K562 (cell line): Measurements from ENCODE around the gene CPA2.
"Not testable (repeated sequence)": the region's sequence is repeated elsewhere in the genome, so short reads cannot be mapped to it uniquely, and the experiment has no call there.

Source experiments
- ARHGAP35 ChIP-seq: fragments of 450-650 bp; IDR thresholded peaks from 2 replicates; pipeline ENCODE4 v1.6.1; 2018; ENCODE audit not compliant: partially characterized antibody
- KLF16 ChIP-seq: IDR thresholded peaks from 2 replicates; pipeline ENCODE4 v1.6.1; 2016; ENCODE audit warnings: antibody characterized with exemption
- MAZ ChIP-seq, 2 experiments: fragments of 450-650 bp in 1 of 2; sonication (generic) in 1 of 2; formaldehyde crosslinking; IDR thresholded peaks in 1 of 2; conservative IDR thresholded peaks in 1 of 2; 2 replicates each; pipeline versions ENCODE4 v1.4.0 to v1.5.0; 2020; ENCODE audit warnings: mild to moderate bottlenecking in 1 of 2, missing genetic modification reagents in 1 of 2
- MEIS2 ChIP-seq: fragments of 450-650 bp; IDR thresholded peaks from 2 replicates; pipeline ENCODE4 v1.6.1; 2014; ENCODE audit warnings: mild to moderate bottlenecking; ENCODE audit not compliant: partially characterized antibody
- PHF8 ChIP-seq: fragments of 200-600 bp; sonication (generic); IDR thresholded peaks from 2 replicates; pipeline ENCODE4 v1.6.1; 2012; ENCODE audit warnings: mixed run types, mild to moderate bottlenecking, inconsistent platforms, low read length, moderate library complexity, borderline replicate concordance
- PML ChIP-seq: IDR thresholded peaks from 2 replicates; pipeline ENCODE4 v1.6.1; 2012; ENCODE audit warnings: low read length, inconsistent platforms
- POLR2A ChIP-seq: fragments of 450-650 bp; conservative IDR thresholded peaks from 2 replicates; pipeline ENCODE4 v1.6.1; 2016
- TCF7L2 ChIP-seq: fragments of 150-350 bp; IDR thresholded peaks from 2 replicates; pipeline ENCODE4 v1.6.1; 2016; ENCODE audit warnings: low read depth, mild to moderate bottlenecking, low read length, moderate library complexity
- TSHZ1 ChIP-seq: fragments of 250-450 bp; sonication (Bioruptor Pico); IDR thresholded peaks from 2 replicates; pipeline ENCODE4 v1.4.0; 2020; ENCODE audit warnings: mild to moderate bottlenecking, moderate library complexity
- ZBTB7A ChIP-seq: IDR thresholded peaks from 2 replicates; pipeline ENCODE4 v1.6.1; 2011; ENCODE audit warnings: low read depth, mild to moderate bottlenecking, low read length, moderate library complexity, borderline replicate concordance; ENCODE audit not compliant: control insufficient read depth
- ZNF24 ChIP-seq: fragments of 450-650 bp; IDR thresholded peaks from 2 replicates; pipeline ENCODE4 v1.6.1; 2016
- ZNF551 ChIP-seq: fragments of 250-450 bp; sonication (Bioruptor Pico); IDR thresholded peaks from 2 replicates; pipeline ENCODE4 v1.5.0; 2021; ENCODE audit warnings: mild to moderate bottlenecking, moderate library complexity
- TF ChIP-seq, protein P1 (sequence below), 3 experiments: IDR thresholded peaks in 2 of 3; conservative IDR thresholded peaks in 1 of 3; 2 replicates each; pipeline ENCODE4 v1.5.1; 2011 to 2012; ENCODE audit warnings: low read length in 3 of 3, mild to moderate bottlenecking in 3 of 3, control low read depth in 2 of 3, improper control_type of control experiment in 1 of 3, inconsistent platforms in 1 of 3, low read depth in 1 of 3, mixed read lengths in 1 of 3, moderate library complexity in 1 of 3; ENCODE audit not compliant: insufficient read depth in 2 of 3
- TF ChIP-seq, protein P2 (sequence below), 2 experiments: fragments of 450-650 bp in 1 of 2; sonication (generic) in 1 of 2; formaldehyde crosslinking in 1 of 2; IDR thresholded peaks in 1 of 2; conservative IDR thresholded peaks in 1 of 2; 2 replicates each; pipeline versions ENCODE4 v1.6.1 to v1.8.1; 2016 to 2023; ENCODE audit warnings: mild to moderate bottlenecking in 2 of 2, moderate library complexity in 2 of 2, inconsistent platforms in 1 of 2, missing genetic modification reagents in 1 of 2

- TF ChIP-seq ZBTB7A; ZNF24; KLF16; PHF8; ARHGAP35; TSHZ1; PML; ZNF551 (CRISPR knock-in tag); TCF7L2; MEIS2; MAZ (CRISPR knock-in tag; conservative IDR thresholded peaks at IDR 0.05 in 1 of 2, IDR thresholded peaks at IDR 0.05 in 1 of 2); POLR2A: not testable (repeated sequence)
- TF ChIP-seq, protein P1, sequence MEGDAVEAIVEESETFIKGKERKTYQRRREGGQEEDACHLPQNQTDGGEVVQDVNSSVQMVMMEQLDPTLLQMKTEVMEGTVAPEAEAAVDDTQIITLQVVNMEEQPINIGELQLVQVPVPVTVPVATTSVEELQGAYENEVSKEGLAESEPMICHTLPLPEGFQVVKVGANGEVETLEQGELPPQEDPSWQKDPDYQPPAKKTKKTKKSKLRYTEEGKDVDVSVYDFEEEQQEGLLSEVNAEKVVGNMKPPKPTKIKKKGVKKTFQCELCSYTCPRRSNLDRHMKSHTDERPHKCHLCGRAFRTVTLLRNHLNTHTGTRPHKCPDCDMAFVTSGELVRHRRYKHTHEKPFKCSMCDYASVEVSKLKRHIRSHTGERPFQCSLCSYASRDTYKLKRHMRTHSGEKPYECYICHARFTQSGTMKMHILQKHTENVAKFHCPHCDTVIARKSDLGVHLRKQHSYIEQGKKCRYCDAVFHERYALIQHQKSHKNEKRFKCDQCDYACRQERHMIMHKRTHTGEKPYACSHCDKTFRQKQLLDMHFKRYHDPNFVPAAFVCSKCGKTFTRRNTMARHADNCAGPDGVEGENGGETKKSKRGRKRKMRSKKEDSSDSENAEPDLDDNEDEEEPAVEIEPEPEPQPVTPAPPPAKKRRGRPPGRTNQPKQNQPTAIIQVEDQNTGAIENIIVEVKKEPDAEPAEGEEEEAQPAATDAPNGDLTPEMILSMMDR (IDR thresholded peaks at IDR 0.05 in 2 of 3, conservative IDR thresholded peaks at IDR 0.05 in 1 of 3; ENCODE audit: insufficient read depth in 2 of 3, low read depth in 1 of 3, low read length in 3 of 3) = not testable (repeated sequence)
- TF ChIP-seq, protein P2, sequence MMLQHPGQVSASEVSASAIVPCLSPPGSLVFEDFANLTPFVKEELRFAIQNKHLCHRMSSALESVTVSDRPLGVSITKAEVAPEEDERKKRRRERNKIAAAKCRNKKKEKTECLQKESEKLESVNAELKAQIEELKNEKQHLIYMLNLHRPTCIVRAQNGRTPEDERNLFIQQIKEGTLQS (IDR thresholded peaks at IDR 0.05) = not testable (repeated sequence)
- TF ChIP-seq, protein P2 (CRISPR knock-in tag; conservative IDR thresholded peaks at IDR 0.05) = not testable (repeated sequence)
Measured at GRCh38 chr7:130236361-130236760, 30.3 kb upstream of the CPA2 start.
